ENCODE results near the gene GABRG3.

GRCh38 chr15:27196691-27197090 lies 225.7 kb downstream of the GABRG3 start:
- TF ChIP-seq TCF7L2 (IDR thresholded peaks at IDR 0.05; ENCODE audit: borderline replicate concordance, low read depth, low read length) (no peak), ZNF266 (tag by site-specific recombination; IDR thresholded peaks at IDR 0.05; ENCODE audit: low read depth) (no peak), CTCF (tag by site-specific recombination; IDR thresholded peaks at IDR 0.05) (no peak), ZNF174 (tag by site-specific recombination; IDR thresholded peaks at IDR 0.05) (no peak), ZNF701 (tag by site-specific recombination; IDR thresholded peaks at IDR 0.05) (no peak), ZNF692 (tag by site-specific recombination; IDR thresholded peaks at IDR 0.05) (no peak), ZNF121 (tag by site-specific recombination; IDR thresholded peaks at IDR 0.05) (no peak), ZFP69B (tag by site-specific recombination; IDR thresholded peaks at IDR 0.05) (no peak)
